Hepatocyte (in vitro differentiated cells): Measurements from ENCODE around the gene MRPL50. TPM values are rescaled to one million over a fixed set of nuclear protein-coding genes. Genes with fewer than 3 reads are reported as not detected.

ENCODE experiments used
- DNase-seq: peaks from one replicate; pipeline ENCODE4 v3.0.0-alpha.2; 2016; ENCODE audit warnings: low spot score
- H2AFZ ChIP-seq: fragments of 200-600 bp; sonication (generic); 2 replicates; pipeline ENCODE4 v1.6.0; 2016; ENCODE audit warnings: antibody characterized with exemption, mild to moderate bottlenecking
- H3K27ac ChIP-seq: fragments of 200-600 bp; sonication (generic); 2 replicates; pipeline ENCODE4 v1.5.1; 2016; ENCODE audit warnings: mild to moderate bottlenecking
- H3K27me3 ChIP-seq: fragments of 200-600 bp; sonication (generic); 2 replicates; pipeline ENCODE4 v1.6.1; 2016
- H3K36me3 ChIP-seq: fragments of 200-600 bp; sonication (generic); replicated peaks from 2 replicates; pipeline ENCODE4 v1.5.1; 2016; ENCODE audit warnings: low read depth; ENCODE audit not compliant: insufficient read depth
- H3K4me1 ChIP-seq: fragments of 200-600 bp; sonication (generic); 2 replicates; pipeline ENCODE4 v1.5.1; 2016; ENCODE audit warnings: mild to moderate bottlenecking, moderate library complexity; ENCODE audit not compliant: insufficient read depth
- H3K4me2 ChIP-seq: fragments of 200-600 bp; sonication (generic); 2 replicates; pipeline ENCODE4 v1.6.0; 2016
- H3K4me3 ChIP-seq: fragments of 200-600 bp; sonication (generic); 2 replicates; pipeline ENCODE4 v1.5.1; 2016; ENCODE audit warnings: mild to moderate bottlenecking
- H3K79me2 ChIP-seq: fragments of 200-600 bp; sonication (generic); 2 replicates; pipeline ENCODE4 v1.6.0; 2017; ENCODE audit warnings: mild to moderate bottlenecking
- H3K9me2 ChIP-seq: fragments of 200-600 bp; sonication (generic); replicated peaks from 2 replicates; pipeline ENCODE4 v1.6.0; 2017; ENCODE audit warnings: mild to moderate bottlenecking; ENCODE audit not compliant: insufficient read depth
- H3K9me3 ChIP-seq: fragments of 200-600 bp; sonication (generic); 2 replicates; pipeline ENCODE4 v1.5.1; 2016; ENCODE audit warnings: low read depth, mild to moderate bottlenecking
- H4K20me1 ChIP-seq: fragments of 200-600 bp; sonication (generic); 2 replicates; pipeline ENCODE4 v1.6.0; 2016; ENCODE audit warnings: mild to moderate bottlenecking; ENCODE audit not compliant: insufficient read depth, poor library complexity, severe bottlenecking
- EZH2 ChIP-seq: fragments of 200-600 bp; sonication (generic); IDR thresholded peaks from 2 replicates; pipeline ENCODE4 v1.6.1; 2016; ENCODE audit warnings: antibody characterized with exemption, mild to moderate bottlenecking, borderline replicate concordance
- EZH2phosphoT487 ChIP-seq: fragments of 200-600 bp; sonication (generic); IDR thresholded peaks from one replicate; pipeline ENCODE4 v1.6.1; 2018; ENCODE audit warnings: antibody characterized with exemption, mild to moderate bottlenecking, low read depth, moderate library complexity; ENCODE audit not compliant: unreplicated experiment, severe bottlenecking
- WGBS: methylation state at CpG from one replicate; pipeline ENCODE4 v1.1.6; 2016; ENCODE audit warnings: low lambda C conversion rate; ENCODE audit errors: missing lambda C conversion rate; 5-methylcytosine and 5-hydroxymethylcytosine counted together
- polyA plus RNA-seq: library from polyadenylated mRNA; unstranded; fragments of >200 nt; fragmentation: Nextera tagmentation; extraction: Ambion mirVana; gene quantifications from 2 replicates; pipeline ENCODE4 v1.2.1, GENCODE V29; 2016
- total RNA-seq: library from RNA; depleted of rRNA; stranded (reverse); fragments of >200 nt; gene quantifications from 2 replicates; pipeline ENCODE4 v1.2.3, GENCODE V29; 2014
- TF ChIP-seq, protein P1 (sequence below): fragments of 200-600 bp; sonication (generic); IDR thresholded peaks from 2 replicates; pipeline ENCODE4 v1.5.1; 2016; ENCODE audit warnings: antibody characterized with exemption, mild to moderate bottlenecking; ENCODE audit not compliant: poor library complexity

The MRPL50 gene
- total and polyA plus RNA-seq, 2 experiments from 2014 or later = 22.8 to 23.7 TPM

GRCh38 chr9:101421653-101422065, 23.2 kb upstream of the MRPL50 start:
- no peak for TF ChIP-seq EZH2phosphoT487
- TF ChIP-seq EZH2 = no peak
- TF ChIP-seq, protein P1, sequence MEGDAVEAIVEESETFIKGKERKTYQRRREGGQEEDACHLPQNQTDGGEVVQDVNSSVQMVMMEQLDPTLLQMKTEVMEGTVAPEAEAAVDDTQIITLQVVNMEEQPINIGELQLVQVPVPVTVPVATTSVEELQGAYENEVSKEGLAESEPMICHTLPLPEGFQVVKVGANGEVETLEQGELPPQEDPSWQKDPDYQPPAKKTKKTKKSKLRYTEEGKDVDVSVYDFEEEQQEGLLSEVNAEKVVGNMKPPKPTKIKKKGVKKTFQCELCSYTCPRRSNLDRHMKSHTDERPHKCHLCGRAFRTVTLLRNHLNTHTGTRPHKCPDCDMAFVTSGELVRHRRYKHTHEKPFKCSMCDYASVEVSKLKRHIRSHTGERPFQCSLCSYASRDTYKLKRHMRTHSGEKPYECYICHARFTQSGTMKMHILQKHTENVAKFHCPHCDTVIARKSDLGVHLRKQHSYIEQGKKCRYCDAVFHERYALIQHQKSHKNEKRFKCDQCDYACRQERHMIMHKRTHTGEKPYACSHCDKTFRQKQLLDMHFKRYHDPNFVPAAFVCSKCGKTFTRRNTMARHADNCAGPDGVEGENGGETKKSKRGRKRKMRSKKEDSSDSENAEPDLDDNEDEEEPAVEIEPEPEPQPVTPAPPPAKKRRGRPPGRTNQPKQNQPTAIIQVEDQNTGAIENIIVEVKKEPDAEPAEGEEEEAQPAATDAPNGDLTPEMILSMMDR = no peak
- H3K9me2 ChIP-seq = no peaks in the 10 kb centered on the region
- no peak overlapping the region for H3K4me3 ChIP-seq
- no peaks in the 10 kb centered on the region for H3K4me1 ChIP-seq
- H3K9me3 ChIP-seq = no peaks in the 10 kb centered on the region
- H4K20me1 ChIP-seq = no peaks in the 10 kb centered on the region
- no peak overlapping the region for H3K27ac ChIP-seq
- H3K36me3 ChIP-seq = no peaks in the 10 kb centered on the region
- H3K27me3 ChIP-seq = no peaks in the 10 kb centered on the region
- no peaks in the 10 kb centered on the region for H3K79me2 ChIP-seq
- peak; percentile 29 for DNase-seq
- 74% methylated on average over 5 of the region's 5 CpGs for WGBS
- H2AFZ ChIP-seq = no peak overlapping the region
- no peak overlapping the region for H3K4me2 ChIP-seq

GRCh38 chr9:101419863-101420262, 21.4 kb upstream of the MRPL50 start:
- H3K9me2 ChIP-seq = no peaks in the 10 kb centered on the region
- no peaks in the 10 kb centered on the region for H4K20me1 ChIP-seq
- H2AFZ ChIP-seq = no peak overlapping the region
- no peaks in the 10 kb centered on the region for H3K27me3 ChIP-seq
- no peak overlapping the region for H3K27ac ChIP-seq
- 80% methylated on average over 2 of the region's 2 CpGs for WGBS
- H3K4me1 ChIP-seq = no peaks in the 10 kb centered on the region
- H3K36me3 ChIP-seq = no peaks in the 10 kb centered on the region
- no peak for DNase-seq
- H3K4me2 ChIP-seq = no peak overlapping the region
- no peak overlapping the region for H3K4me3 ChIP-seq
- H3K79me2 ChIP-seq = no peaks in the 10 kb centered on the region
- peaks cover under 1% of the 10 kb centered on the region for H3K9me3 ChIP-seq
- TF ChIP-seq EZH2phosphoT487 (no peak), EZH2 (no peak)
- TF ChIP-seq, protein P1 = no peak

DNA sequence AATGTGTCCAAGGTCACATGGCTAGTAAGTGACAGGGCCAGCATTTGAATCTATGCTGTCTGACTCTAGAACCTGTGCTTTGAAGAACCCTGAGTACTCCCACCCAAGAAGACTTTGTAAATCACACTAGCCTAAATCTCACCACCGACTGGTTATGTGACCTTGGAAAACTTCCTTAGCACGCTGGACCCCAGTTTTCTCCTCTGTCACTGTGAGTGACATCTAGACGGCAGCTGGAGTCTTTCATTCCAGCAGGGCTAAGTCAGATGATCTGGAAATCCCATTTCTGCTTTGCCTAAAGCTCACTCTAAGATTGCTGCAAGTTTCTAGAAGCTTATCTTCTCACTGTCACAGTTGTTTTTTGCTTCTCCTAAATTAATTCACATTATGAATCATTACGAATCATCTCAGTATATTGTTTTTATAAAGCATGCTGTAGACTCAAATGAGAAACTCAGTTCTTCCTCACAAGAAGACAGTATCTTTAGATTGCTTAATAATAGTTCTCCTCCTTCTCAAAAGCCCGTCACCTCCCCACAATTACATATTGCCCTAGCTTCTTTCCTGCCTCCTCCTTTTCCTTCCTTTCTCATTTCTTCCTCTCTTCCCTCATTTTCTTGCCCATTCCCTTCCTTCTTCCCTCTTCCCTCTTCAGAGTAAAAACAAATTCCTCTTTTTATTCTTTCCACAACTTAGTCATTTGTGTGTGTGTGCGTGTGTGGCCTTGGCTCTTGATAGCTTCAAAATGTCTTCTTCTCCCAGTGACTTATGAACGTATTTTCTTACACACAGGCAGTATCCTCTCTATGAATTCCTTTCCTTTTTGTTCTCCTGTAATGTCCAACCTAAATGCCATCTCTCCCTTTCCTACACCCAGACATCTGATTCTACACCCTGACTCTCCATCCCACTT, 20.4 kb upstream of the MRPL50 start:
- no peaks in the 10 kb centered on the region for H4K20me1 ChIP-seq
- H2AFZ ChIP-seq = no peak overlapping the region
- no peak for DNase-seq
- peaks cover 7% of the 10 kb centered on the region for H3K9me3 ChIP-seq
- no peaks in the 10 kb centered on the region for H3K27me3 ChIP-seq
- no peaks in the 10 kb centered on the region for H3K4me1 ChIP-seq
- no peaks in the 10 kb centered on the region for H3K79me2 ChIP-seq
- WGBS = 77% methylated on average over 7 of the region's 7 CpGs
- H3K27ac ChIP-seq = no peak overlapping the region
- no peak overlapping the region for H3K4me2 ChIP-seq
- no peak overlapping the region for H3K4me3 ChIP-seq
- TF ChIP-seq, protein P1 = no peak
- TF ChIP-seq EZH2phosphoT487 = no peak
- no peak for TF ChIP-seq EZH2
- H3K36me3 ChIP-seq = no peaks in the 10 kb centered on the region
- H3K9me2 ChIP-seq = no peaks in the 10 kb centered on the region
